ELR (cell line): Measurements from ENCODE around the gene DCC.

Source experiments
- DNase-seq: peaks from one replicate; pipeline ENCODE4 v3.0.0-alpha.2; 2015; ENCODE audit warnings: low read depth

DCC gene

GRCh38 chr18:52824126-52824525 lies 484.1 kb downstream of the DCC start:
- no peak for DNase-seq

- no peak for DNase-seq
Observed at GRCh38 chr18:52826994-52827393, 487.0 kb downstream of the DCC start.

DNA sequence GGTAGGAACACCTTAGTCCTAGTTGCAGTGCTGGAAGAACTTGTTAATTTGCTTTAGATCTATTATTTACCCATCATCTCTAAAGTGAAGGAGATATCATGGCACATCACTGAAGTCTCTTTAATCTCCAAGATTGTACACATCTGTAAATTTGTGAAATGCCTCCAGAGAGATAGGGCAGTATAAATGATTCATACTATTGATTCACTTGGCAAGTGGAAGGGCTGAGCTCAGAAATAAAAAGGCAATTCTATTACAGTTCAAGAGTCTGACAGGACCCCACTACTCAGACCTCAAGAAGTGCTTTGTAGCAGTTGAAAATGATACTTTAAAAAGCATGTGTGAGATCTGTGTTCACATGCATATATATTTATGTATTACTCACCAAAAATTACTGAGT lies 489.3 kb downstream of the DCC start:
- no peak for DNase-seq

DNA sequence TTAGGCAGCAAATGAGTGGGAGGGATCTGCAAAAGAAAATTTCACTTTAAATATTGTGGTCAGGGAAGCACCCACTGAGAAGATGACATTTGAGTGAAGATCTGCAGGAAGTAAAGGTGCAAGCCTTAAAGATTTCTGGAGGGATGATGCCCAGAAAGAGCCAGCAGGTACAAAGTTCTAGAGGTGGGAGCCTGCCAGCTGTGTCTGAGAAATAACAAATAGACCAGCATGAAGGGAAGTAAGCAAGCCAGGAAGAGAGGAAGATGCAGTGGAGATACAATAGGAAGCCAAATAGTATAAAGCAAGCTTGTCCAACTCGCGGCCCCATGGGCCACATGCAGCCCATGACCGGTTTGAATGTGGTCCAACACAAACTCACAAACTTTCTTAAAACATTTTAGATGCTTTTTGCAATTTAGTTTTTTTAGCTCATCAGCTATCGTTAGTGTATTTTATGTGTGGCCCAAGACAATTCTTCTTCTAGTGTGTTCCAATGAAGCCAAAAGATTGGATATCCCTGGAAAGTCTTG lies 489.9 kb downstream of the DCC start:
- DNase-seq: no peak

DNA sequence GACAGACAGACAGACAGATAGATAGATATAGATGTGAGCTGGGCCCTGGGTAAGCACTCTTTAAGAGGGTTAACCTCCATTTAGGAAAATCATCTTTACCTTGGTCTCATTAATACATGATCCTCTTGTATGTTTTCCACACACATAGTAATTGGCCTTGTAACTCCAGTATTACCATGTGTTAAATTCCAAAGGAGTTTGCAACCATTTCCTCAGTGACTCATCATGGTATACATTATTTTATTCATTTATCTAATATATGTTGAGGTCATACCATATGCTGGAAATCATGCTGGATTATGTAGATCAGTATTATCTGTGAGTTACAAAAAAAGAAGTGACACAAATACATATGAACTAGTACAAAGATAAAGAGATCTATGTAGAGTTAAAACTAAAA lies 504.3 kb downstream of the DCC start:
- no peak for DNase-seq

GRCh38 chr18:52845036-52845435 lies 505.0 kb downstream of the DCC start:
- no peak for DNase-seq

- no peak for DNase-seq
Observed at GRCh38 chr18:52850031-52850560, 510.1 kb downstream of the DCC start.

- no peak for DNase-seq
Observed at GRCh38 chr18:52861558-52861957, 521.6 kb downstream of the DCC start.

DNA sequence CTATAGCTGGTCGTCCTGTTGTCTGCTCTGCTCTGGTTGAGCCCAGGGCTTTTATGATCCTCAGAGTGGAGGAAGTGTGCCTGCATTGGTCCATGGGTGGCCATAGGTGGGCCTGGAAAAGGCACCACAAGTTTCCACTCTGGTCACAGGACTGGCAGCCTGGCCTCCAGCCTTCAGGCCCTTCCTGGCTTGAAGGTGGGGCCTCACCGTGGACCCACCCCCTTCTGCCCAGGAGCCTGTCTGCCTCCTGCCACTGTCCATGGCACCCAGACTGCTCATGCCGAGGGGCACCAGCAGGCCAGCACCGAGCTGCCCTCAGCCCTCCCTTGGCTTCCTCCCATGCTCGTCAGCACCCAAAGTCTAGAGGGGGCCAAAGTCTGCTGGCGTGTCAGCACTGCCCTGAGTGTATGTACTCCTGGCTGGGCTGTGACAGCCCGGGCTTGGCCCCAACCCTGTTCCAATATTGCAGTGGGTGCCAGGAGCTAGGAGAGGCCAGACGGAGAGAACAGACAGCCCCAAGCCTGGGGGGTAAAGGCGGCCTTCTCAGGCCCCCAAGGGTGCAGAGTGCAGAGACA lies 529.4 kb downstream of the DCC start:
- no peak for DNase-seq

DNA sequence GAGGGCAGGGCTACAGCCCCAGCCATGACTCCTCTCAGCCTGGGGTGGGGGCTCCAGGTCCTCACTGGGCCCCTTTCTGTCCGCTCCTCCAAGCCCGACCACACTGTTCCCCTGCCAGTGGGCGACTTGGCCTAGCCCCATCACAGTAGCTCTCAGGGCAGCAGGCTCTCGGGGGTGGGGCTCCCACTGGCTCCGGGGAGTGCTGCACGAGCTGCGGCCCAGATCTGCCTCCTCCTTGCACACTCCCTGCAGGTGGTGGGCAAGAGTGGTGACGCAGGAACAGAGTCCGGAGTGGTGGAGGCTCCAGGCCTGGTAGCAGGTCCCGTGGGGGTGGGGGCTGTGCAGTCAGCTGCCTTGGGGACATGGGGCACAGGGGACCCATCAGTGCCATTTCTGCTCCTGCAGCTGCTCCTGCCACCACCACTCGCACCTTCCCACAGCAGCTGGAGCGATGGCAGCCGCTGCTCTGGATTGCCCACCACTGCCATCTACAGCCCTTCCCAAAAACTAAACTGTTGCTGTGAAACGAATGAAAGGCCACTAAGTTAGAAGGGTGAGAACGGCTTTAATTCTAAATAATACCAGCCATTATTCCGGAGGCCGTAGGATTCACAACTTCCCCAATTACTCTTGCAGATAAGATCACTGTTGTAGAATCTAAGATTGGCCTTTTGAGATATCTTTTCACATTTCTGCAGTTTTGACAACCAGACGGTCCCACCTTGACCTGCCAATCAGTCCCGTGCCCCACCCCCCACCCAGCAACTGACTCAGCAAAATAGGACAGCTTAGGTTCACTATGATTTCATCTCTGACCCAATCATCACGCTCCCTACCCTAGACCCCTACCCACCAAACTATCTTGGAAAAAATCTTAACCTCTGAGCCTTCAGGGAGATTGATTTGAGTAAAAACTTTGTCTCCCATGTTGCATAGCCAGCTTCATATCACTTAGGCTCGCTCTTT lies 530.2 kb downstream of the DCC start:
- DNase-seq: no peak

DNA sequence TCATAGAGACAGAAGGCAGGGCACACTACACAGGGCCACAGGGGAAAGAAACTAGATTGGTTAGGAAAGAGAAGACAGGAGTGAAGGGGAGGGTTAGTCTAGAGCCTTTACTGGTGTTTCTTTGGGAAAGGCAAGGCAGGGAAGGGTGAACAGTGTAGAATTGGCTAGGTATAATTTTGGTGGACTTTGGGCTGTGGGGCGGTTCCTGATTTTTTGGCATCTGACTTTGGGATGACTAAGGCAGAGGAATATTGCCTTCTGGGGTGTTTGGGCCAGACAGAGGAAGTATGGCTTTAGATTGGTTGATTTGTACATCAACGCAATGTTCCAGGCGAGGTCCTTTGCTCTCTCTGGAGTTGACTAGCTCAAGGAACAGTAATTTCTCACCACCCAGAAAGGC lies 534.8 kb downstream of the DCC start:
- no peak for DNase-seq

DNA sequence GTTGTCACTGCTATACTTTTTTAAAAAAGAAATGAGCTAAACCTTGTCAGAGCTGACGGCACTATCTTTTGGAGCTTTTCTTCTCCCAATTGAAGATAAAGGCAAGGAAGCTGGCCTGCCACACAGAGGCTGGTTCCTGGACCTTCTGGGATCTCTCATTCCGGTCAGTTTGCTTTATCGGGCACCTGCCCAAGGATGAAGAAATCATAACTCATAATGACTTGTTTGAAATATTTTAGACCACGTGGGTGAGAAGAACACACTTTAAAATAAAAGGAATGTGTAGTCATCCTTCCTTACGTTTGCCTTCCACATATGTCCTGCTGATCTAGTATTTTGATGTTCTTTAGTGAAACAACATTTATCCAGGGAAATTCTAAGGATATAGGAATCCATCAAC lies 535.7 kb downstream of the DCC start:
- no peak for DNase-seq

DNA sequence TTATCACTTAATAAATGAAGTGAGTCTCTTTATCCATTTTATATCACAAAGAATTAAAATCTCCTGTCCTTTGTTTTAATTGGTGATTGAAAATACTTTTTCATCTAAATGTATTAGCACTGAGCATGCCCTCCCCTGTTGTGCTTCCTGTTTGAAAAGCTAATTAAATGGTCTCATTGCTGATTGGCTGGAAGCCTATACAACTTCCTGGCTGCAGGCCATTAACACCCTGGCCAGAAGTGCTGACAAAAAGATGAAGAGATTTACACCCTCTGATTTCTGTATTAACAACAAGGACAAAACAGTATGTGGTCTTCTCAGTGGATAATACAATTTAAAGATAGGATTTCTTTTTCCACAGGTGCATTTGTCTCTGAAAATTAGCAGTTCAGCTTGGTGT lies 548.0 kb downstream of the DCC start:
- DNase-seq: no peak

GRCh38 chr18:52894801-52895200 lies 554.8 kb downstream of the DCC start:
- no peak for DNase-seq

DNA sequence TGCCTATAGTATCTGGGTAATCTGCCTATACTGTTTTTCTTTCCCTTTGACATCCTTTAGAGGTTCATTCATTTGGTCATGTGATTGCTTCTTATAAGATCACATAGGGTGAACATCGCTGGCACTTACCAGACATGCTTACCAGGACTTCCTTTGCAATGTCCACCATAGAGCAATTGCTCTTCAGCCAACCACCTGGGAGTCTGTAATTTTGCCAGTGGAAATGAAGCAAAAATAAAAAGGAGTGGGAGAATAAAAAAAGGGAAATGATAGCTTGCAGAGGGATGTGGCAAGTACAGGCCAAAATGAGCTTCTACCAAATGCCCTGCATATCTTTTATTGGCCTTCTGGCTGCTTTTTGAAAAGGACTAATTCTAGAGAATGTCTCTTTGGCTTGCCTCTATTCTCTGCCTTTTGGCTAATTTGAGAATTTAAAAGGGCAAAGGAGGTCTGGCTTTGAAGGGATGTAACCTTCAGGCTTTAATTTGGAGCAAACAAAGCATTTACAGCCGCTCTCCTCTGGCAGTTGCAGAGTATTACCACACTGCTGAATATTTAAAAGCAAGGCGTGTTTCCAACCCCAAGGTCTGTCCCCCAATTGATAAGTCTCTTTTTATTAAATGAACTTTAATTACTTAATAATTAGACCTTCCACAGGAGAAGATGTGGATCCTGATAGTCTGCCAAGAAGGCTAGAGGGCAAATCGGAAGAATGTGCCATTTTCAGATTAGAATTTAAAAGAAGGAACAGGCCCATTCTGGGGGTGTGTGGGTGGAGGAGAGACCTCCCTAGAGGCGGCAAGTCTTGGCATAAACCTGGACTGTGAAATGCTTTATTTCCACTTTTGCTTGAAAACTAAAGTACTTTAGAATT lies 557.9 kb downstream of the DCC start:
- no peak for DNase-seq

DNA sequence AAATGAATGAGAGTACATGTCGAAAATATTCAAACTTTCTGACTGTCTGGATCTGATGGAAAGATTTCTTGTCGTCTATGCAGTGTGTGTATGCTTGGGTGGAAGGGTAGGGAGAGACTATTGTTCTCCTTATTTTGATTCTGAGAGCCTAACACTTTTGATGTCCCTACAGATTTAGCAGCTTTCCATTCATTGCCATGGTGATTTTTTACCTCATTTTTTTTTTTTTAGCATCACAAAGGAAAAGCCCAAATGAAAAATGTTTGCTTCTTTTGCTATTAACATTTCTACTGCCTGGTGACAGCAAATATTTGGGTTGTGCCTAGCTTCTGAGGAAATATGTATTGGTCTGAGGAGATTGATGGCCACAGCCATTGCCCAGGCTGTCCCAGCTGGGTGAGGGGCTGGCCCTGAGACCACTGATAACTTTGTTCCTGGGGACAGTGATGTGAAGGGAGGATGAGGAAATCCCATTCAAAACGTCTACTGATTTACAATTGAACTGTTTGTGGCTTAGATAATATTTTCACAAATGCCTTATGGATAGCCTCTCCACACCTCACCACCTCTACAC lies 558.6 kb downstream of the DCC start:
- DNase-seq: no peak

- DNase-seq: no peak
Observed at GRCh38 chr18:52902188-52902587, 562.2 kb downstream of the DCC start.

DNA sequence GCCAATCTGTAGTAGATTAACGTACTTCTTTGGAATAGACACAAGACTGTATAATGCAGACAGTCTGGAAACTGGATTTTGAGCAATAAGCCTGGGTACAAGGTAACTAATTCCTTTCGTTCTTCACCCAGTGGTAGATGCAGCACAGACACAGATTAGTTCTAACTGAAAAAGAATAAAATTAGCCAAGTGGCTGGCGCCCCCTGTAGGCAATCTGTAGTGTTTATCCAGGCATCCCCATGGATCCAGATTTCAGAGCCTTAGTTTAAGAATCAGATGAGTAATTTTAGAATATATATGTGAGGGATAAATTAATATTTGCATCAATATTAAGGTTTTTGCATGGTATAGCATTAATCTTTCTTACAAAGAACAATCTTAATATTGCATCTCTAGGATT lies 563.9 kb downstream of the DCC start:
- DNase-seq: no peak

DNA sequence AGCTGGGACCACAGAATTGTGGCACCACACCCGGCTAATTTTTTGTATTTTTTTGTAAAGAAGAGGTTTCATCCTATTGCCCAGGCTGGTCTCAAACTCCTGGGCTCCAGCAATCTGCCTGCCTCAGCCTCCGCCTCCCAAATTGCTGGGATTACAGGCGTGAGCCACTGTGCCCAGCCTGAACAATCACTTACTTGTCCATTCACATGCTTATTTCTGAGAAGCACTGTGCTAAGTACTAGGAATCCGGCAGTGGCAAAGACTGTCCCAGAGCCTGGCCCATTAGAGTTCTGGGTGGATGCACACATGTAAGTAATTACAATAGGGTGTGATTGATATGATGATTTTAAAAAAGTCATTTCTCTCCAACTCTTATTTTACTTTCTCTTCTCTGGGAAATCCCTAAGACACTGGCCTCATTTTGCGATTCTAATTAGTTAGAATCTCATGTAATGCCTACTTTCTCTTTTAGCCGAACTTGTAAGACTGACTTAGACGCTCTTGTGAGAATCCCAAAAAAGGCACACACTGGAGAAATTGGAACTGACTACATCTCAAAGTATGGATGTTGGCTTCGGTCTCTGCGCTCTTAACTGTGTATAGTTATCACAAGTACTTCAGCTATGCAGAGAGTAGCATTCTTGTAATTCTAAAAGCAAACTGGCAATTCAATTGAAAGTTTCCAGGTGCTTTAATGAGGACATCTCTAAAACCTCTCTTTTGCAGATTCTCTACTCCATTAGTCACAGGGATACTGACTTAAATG lies 567.7 kb downstream of the DCC start:
- DNase-seq: no peak

GRCh38 chr18:52914148-52914547 lies 574.2 kb downstream of the DCC start:
- DNase-seq: no peak

DNA sequence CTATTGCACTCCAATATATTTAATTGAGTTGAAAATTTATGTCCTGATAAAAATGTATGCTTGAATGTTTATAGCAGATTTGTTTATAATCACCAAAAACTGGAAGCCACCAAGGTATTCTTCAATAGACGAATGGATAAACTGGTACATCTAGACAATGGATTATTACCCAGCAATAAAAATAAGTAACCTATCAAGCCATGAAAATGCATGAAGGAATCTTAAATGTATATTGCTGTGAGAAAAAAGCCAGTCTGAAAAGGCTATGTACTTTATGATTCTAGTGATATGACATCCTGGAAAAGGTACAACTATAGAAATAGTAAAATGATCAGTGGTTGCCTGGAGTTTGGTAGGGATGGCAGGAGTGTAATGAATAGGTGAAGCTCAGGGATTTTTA lies 580.7 kb downstream of the DCC start:
- no peak for DNase-seq
